H9 (cell line): ENCODE measurements around the gene RNF133. TPM values are rescaled to one million over a fixed set of nuclear protein-coding genes. Genes with fewer than 3 reads are reported as not detected.

ENCODE experiments used
- DNase-seq: peaks from one replicate; pipeline ENCODE4 v3.0.0-alpha.2; 2017
- H2AFZ ChIP-seq: one replicate; pipeline ENCODE4 v1.6.1; 2013; ENCODE audit warnings: mild to moderate bottlenecking, low read length, control low read depth, moderate library complexity
- H2AK5ac ChIP-seq: 2 replicates; pipeline ENCODE4 v1.6.1; 2013; ENCODE audit warnings: low read length, control low read depth, mixed read lengths; ENCODE audit not compliant: insufficient read length
- H2BK120ac ChIP-seq: one replicate; pipeline ENCODE4 v1.6.1; 2013; ENCODE audit warnings: low read depth, mild to moderate bottlenecking, low read length, control low read depth, inconsistent platforms; ENCODE audit not compliant: poor library complexity, severe bottlenecking
- H2BK12ac ChIP-seq: 2 replicates; pipeline ENCODE4 v1.6.1; 2013; ENCODE audit warnings: low read length, control low read depth, mixed read lengths, low read depth; ENCODE audit not compliant: insufficient read length
- H2BK15ac ChIP-seq: 2 replicates; pipeline ENCODE4 v1.6.1; 2013; ENCODE audit warnings: low read depth, low read length, control low read depth
- H2BK20ac ChIP-seq: one replicate; pipeline ENCODE4 v1.6.1; 2013; ENCODE audit warnings: low read depth, mild to moderate bottlenecking, low read length, control low read depth, inconsistent platforms; ENCODE audit not compliant: poor library complexity, severe bottlenecking
- H2BK5ac ChIP-seq: 2 replicates; pipeline ENCODE4 v1.6.1; 2013; ENCODE audit warnings: low read length, control low read depth, mixed read lengths; ENCODE audit not compliant: insufficient read length
- H3K14ac ChIP-seq: 2 replicates; pipeline ENCODE4 v1.6.1; 2013; ENCODE audit warnings: low read length, control low read depth; ENCODE audit not compliant: insufficient read depth
- H3K18ac ChIP-seq: 2 replicates; pipeline ENCODE4 v1.6.1; 2013; ENCODE audit warnings: low read depth, mild to moderate bottlenecking, mixed read lengths, low read length, control low read depth; ENCODE audit not compliant: insufficient read length
- H3K23ac ChIP-seq: 2 replicates; pipeline ENCODE4 v1.6.1; 2013; ENCODE audit warnings: low read length, control low read depth, mixed read lengths, low read depth; ENCODE audit not compliant: insufficient read length
- H3K23me2 ChIP-seq: 2 replicates; pipeline ENCODE4 v1.6.1; 2013; ENCODE audit warnings: low read depth, mild to moderate bottlenecking, mixed read lengths, low read length, control low read depth; ENCODE audit not compliant: insufficient read length, poor library complexity, severe bottlenecking
- H3K27ac ChIP-seq: 2 replicates; pipeline ENCODE4 v1.5.1; 2013; ENCODE audit warnings: low read length, control low read depth, mixed read lengths, low read depth; ENCODE audit not compliant: insufficient read length
- H3K27me3 ChIP-seq: 2 replicates; pipeline ENCODE4 v1.6.1; 2013; ENCODE audit warnings: low read length, control low read depth, inconsistent platforms; ENCODE audit not compliant: insufficient read depth
- H3K4ac ChIP-seq: 2 replicates; pipeline ENCODE4 v1.6.1; 2013; ENCODE audit warnings: low read depth, mild to moderate bottlenecking, control low read depth, inconsistent platforms, low read length, moderate library complexity
- H3K4me1 ChIP-seq: 2 replicates; pipeline ENCODE4 v1.6.1; 2013; ENCODE audit warnings: low read length, control low read depth, inconsistent platforms; ENCODE audit not compliant: insufficient read depth
- H3K4me2 ChIP-seq: 2 replicates; pipeline ENCODE4 v1.6.1; 2013; ENCODE audit warnings: low read length, control low read depth, mixed read lengths; ENCODE audit not compliant: insufficient read length, insufficient read depth
- H3K56ac ChIP-seq: 2 replicates; pipeline ENCODE4 v1.6.1; 2013; ENCODE audit warnings: low read depth, mild to moderate bottlenecking, mixed read lengths, low read length, control low read depth; ENCODE audit not compliant: insufficient read length
- H3K79me1 ChIP-seq: 2 replicates; pipeline ENCODE4 v1.6.1; 2013; ENCODE audit warnings: low read depth, mild to moderate bottlenecking, moderate library complexity, low read length, control low read depth, inconsistent platforms; ENCODE audit not compliant: insufficient read depth, poor library complexity, severe bottlenecking
- H3K79me2 ChIP-seq: 2 replicates; pipeline ENCODE4 v1.6.1; 2013; ENCODE audit warnings: low read length, control low read depth, inconsistent platforms; ENCODE audit not compliant: insufficient read depth
- H3K9ac ChIP-seq: 2 replicates; pipeline ENCODE4 v1.6.1; 2013; ENCODE audit warnings: low read length, control low read depth, mixed read lengths; ENCODE audit not compliant: insufficient read length; ENCODE audit errors: extremely low read depth
- H3K9me3 ChIP-seq: one replicate; pipeline ENCODE4 v1.6.1; 2013; ENCODE audit warnings: low read depth, low read length, inconsistent platforms; ENCODE audit not compliant: control insufficient read depth
- H3T11ph ChIP-seq: one replicate; pipeline ENCODE4 v1.6.1; 2013; ENCODE audit warnings: mild to moderate bottlenecking, low read length, control low read depth, inconsistent platforms
- H4K20me1 ChIP-seq: one replicate; pipeline ENCODE4 v1.6.1; 2013; ENCODE audit not compliant: control insufficient read depth, insufficient read length, insufficient read depth
- H4K5ac ChIP-seq: 2 replicates; pipeline ENCODE4 v1.6.1; 2013; ENCODE audit warnings: low read depth, mild to moderate bottlenecking, mixed read lengths, low read length, control low read depth; ENCODE audit not compliant: insufficient read length
- H4K8ac ChIP-seq: replicated peaks from 2 replicates; pipeline ENCODE4 v1.6.1; 2013; ENCODE audit warnings: low read length, control low read depth, mixed read lengths, low read depth; ENCODE audit not compliant: insufficient read length
- H4K91ac ChIP-seq: 2 replicates; pipeline ENCODE4 v1.6.1; 2013; ENCODE audit warnings: low read depth, mild to moderate bottlenecking, moderate library complexity, mixed read lengths, low read length, control low read depth; ENCODE audit not compliant: insufficient read length
- H3K27ac Mint-ChIP-seq, 3 experiments: 2 replicates in 2 of 3; 3 replicates in 1 of 3; pipeline ENCODE4 v1.8.0; 2020 to 2021; ENCODE audit warnings: mixed read lengths in 3 of 3, mild to moderate bottlenecking in 1 of 3, moderate library complexity in 1 of 3
- H3K27me3 Mint-ChIP-seq: 2 replicates; pipeline ENCODE4 v1.8.0; 2021; ENCODE audit warnings: low read depth, mild to moderate bottlenecking, moderate library complexity, mixed read lengths
- H3K36me3 Mint-ChIP-seq, 3 experiments: 2 replicates in 2 of 3; 3 replicates in 1 of 3; pipeline ENCODE4 v1.8.0; 2020 to 2021; ENCODE audit warnings: low read depth in 3 of 3, mixed read lengths in 3 of 3; ENCODE audit not compliant: insufficient read depth in 1 of 3
- H3K4me1 Mint-ChIP-seq, 2 experiments: 2 replicates each; pipeline ENCODE4 v1.8.0; 2020; ENCODE audit warnings: mixed read lengths in 2 of 2
- H3K4me3 Mint-ChIP-seq, 2 experiments: 2 replicates in 1 of 2; 3 replicates in 1 of 2; pipeline ENCODE4 v1.8.0; 2020 to 2021; ENCODE audit warnings: mild to moderate bottlenecking in 2 of 2, mixed read lengths in 2 of 2, moderate library complexity in 1 of 2
- H3K9me3 Mint-ChIP-seq, 2 experiments: 2 replicates in 1 of 2; 3 replicates in 1 of 2; pipeline ENCODE4 v1.8.0; 2020; ENCODE audit warnings: mild to moderate bottlenecking in 2 of 2, mixed read lengths in 2 of 2, moderate library complexity in 1 of 2
- WGBS: extraction: QIAGEN DNeasy Blood & Tissue Kit; methylation state at CpG from one replicate; pipeline ENCODE4 v1.1.7; 2013; ENCODE audit warnings: missing lambda C conversion rate, low lambda C conversion rate, mixed read lengths; ENCODE audit not compliant: insufficient read length; ENCODE audit errors: extremely low coverage; 5-methylcytosine and 5-hydroxymethylcytosine counted together
- total RNA-seq: library from RNA; stranded (reverse); gene quantifications from 2 replicates; pipeline ENCODE4 v1.2.1, GENCODE V29; 2021
- TF ChIP-seq, protein P1 (sequence below): fragments of 200-600 bp; sonication (generic); conservative IDR thresholded peaks from 3 replicates; pipeline ENCODE4 v1.8.0; 2021; ENCODE audit warnings: antibody characterized with exemption, mild to moderate bottlenecking

Gene RNF133
- total RNA-seq, 1 experiment from 2014 or later, result 0.31 TPM

DNA sequence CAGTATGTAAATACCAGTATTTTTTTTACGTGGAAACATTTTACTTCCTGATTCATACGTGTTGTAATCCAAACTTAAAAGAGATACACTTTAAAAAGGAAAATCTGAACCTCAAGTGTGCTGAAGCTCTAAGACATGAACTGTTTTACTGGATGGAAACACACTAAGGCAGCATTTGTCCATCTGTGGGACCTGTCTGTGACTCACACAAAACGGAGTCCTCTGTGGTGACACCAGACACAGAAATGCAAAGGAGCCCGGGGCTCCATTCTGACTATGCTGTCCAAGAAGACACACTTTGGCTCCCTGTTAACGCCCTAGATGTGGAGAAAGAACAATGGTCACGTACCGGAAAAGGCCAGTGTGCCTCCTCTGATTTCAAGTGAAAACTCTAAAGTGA, 23.9 kb downstream of the RNF133 start:
- Histone ChIP-seq H3K27ac (no peak overlapping the region), H3K79me2 (0 out of 2 replicates have a peak, but pooled peaks cover 2% of the 10 kb centered on the region), H3K14ac (no peak overlapping the region), H2AFZ (no peak overlapping the region), H4K91ac (no peak overlapping the region), H3K9ac (no peak overlapping the region), H3K18ac (no peak overlapping the region), H3K4ac (no peak overlapping the region), H3K23me2 (no peaks in the 10 kb centered on the region), H4K5ac (no peak overlapping the region), H3K27me3 (no peaks in the 10 kb centered on the region), H4K20me1 (no peaks in the 10 kb centered on the region), H2BK5ac (no peak overlapping the region), H3K56ac (no peak overlapping the region), H3K4me1 (peaks cover 25% of the 10 kb centered on the region; the same call in 1 of the 2 replicates), H2AK5ac (peak overlapping the region; percentile 47), H2BK20ac (no peak overlapping the region), H4K8ac (no peak overlapping the region), H3T11ph (no peak overlapping the region), H3K9me3 (no peaks in the 10 kb centered on the region), H3K23ac (no peak overlapping the region), H3K79me1 (no peaks in the 10 kb centered on the region), H2BK120ac (no peak overlapping the region), H3K4me2 (no peak overlapping the region), H2BK15ac (no peak overlapping the region), H2BK12ac (no peak overlapping the region)
- H3K4me3 Mint-ChIP-seq, result no peak overlapping the region
- H3K27ac Mint-ChIP-seq, result no peak overlapping the region
- H3K9me3 Mint-ChIP-seq, result peaks cover 7 to 11% of the 10 kb centered on the region in 2 experiments
- H3K36me3 Mint-ChIP-seq, result peaks cover 7 to 9% (median 9%) of the 10 kb centered on the region in 3 experiments; a peak in 6 of 7 replicates
- DNase-seq, result no peak
- no peaks in the 10 kb centered on the region; the same call in 1 of the 2 replicates for H3K27me3 Mint-ChIP-seq
- H3K4me1 Mint-ChIP-seq, result peaks cover 57 to 59% of the 10 kb centered on the region in 2 experiments
- WGBS, result no CpG with 5 or more reads among the region's 7 CpGs
- TF ChIP-seq, protein P1, sequence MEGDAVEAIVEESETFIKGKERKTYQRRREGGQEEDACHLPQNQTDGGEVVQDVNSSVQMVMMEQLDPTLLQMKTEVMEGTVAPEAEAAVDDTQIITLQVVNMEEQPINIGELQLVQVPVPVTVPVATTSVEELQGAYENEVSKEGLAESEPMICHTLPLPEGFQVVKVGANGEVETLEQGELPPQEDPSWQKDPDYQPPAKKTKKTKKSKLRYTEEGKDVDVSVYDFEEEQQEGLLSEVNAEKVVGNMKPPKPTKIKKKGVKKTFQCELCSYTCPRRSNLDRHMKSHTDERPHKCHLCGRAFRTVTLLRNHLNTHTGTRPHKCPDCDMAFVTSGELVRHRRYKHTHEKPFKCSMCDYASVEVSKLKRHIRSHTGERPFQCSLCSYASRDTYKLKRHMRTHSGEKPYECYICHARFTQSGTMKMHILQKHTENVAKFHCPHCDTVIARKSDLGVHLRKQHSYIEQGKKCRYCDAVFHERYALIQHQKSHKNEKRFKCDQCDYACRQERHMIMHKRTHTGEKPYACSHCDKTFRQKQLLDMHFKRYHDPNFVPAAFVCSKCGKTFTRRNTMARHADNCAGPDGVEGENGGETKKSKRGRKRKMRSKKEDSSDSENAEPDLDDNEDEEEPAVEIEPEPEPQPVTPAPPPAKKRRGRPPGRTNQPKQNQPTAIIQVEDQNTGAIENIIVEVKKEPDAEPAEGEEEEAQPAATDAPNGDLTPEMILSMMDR, result no peak
